Activated B cell treated with CpG ODN at 0.5 μM for 24 hours (primary cell): Measurements from ENCODE around the gene SEMA3C. TPM values are rescaled to one million over a fixed set of nuclear protein-coding genes. Genes with fewer than 3 reads are reported as not detected.

Experiments used
- ATAC-seq: fragments of 200-7000 bp; cut with Tn5 transposase; one replicate; pipeline ENCODE4 v1.10.0; 2021; ENCODE audit warnings: low read depth, mild to moderate bottlenecking, moderate library complexity
- CTCF ChIA-PET: fragments of 350-600 bp; sonication (Branson Sonifier 250); formaldehyde crosslinking; loops from one replicate; lab custom pipeline; 2021; ENCODE audit warnings: antibody characterized with exemption; lab: Charles Lee
- POLR2A ChIA-PET: fragments of 350-600 bp; sonication (Branson Sonifier 250); formaldehyde crosslinking; loops from one replicate; lab custom pipeline; 2021; ENCODE audit warnings: antibody characterized with exemption; lab: Charles Lee
- DNase-seq: peaks from one replicate; pipeline ENCODE4 v3.0.0; 2022
- H3K27ac Mint-ChIP-seq: one replicate; pipeline ENCODE4 v1.8.0; 2020; ENCODE audit warnings: mixed read lengths
- H3K27me3 Mint-ChIP-seq: one replicate; pipeline ENCODE4 v1.8.0; 2021; ENCODE audit warnings: mixed read lengths
- H3K36me3 Mint-ChIP-seq: one replicate; pipeline ENCODE4 v1.8.0; 2021; ENCODE audit warnings: low read depth, mixed read lengths
- H3K4me1 Mint-ChIP-seq: one replicate; pipeline ENCODE4 v1.8.0; 2021; ENCODE audit warnings: mixed read lengths
- H3K4me3 Mint-ChIP-seq: one replicate; pipeline ENCODE4 v1.8.0; 2020; ENCODE audit warnings: mild to moderate bottlenecking, mixed read lengths
- H3K9me3 Mint-ChIP-seq: one replicate; pipeline ENCODE4 v1.8.0; 2020; ENCODE audit warnings: mixed read lengths
- intact Hi-C: fragments of 100-400 bp; cut with micrococcal nuclease; formaldehyde crosslinking; loops from one replicate; pipeline ENCODE4 v1.15.1; 2024
- total RNA-seq: library from RNA; stranded (reverse); gene quantifications from 2 replicates; pipeline ENCODE4 v1.2.3, GENCODE V29; 2022
- TF ChIP-seq, protein P1 (sequence below): fragments of 200-600 bp; IDR thresholded peaks from one replicate; pipeline ENCODE4 v1.8.0; 2022; ENCODE audit warnings: antibody characterized with exemption, mild to moderate bottlenecking

SEMA3C gene
- total RNA-seq, 1 donor from 2014 or later: not detected

DNA sequence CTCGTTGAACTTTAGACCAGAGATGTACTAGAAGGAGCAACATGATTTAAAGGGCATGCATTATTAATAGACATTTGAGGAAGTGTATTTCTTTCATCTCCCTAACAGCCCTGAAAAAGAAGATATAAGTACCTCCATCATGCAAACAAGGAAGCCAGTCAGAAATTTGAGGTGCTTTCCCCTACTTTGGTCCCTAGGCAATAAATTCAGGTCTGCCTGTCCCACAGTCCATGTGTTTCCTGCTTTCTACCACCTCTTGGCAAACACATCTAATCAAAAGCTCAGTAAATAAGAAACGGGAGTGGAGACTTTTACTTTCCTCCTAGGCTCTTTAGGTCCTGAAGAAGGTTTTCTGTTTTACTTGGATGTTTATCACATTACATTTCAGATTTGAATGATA is 5.2 kb upstream of the SEMA3C start:
- TF ChIP-seq, protein P1, sequence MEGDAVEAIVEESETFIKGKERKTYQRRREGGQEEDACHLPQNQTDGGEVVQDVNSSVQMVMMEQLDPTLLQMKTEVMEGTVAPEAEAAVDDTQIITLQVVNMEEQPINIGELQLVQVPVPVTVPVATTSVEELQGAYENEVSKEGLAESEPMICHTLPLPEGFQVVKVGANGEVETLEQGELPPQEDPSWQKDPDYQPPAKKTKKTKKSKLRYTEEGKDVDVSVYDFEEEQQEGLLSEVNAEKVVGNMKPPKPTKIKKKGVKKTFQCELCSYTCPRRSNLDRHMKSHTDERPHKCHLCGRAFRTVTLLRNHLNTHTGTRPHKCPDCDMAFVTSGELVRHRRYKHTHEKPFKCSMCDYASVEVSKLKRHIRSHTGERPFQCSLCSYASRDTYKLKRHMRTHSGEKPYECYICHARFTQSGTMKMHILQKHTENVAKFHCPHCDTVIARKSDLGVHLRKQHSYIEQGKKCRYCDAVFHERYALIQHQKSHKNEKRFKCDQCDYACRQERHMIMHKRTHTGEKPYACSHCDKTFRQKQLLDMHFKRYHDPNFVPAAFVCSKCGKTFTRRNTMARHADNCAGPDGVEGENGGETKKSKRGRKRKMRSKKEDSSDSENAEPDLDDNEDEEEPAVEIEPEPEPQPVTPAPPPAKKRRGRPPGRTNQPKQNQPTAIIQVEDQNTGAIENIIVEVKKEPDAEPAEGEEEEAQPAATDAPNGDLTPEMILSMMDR: no peak
- Mint-ChIP-seq H3K4me1 (peaks cover 2% of the 10 kb centered on the region), H3K9me3 (no peaks in the 10 kb centered on the region), H3K4me3 (no peak overlapping the region), H3K27ac (no peak overlapping the region), H3K36me3 (no peaks in the 10 kb centered on the region), H3K27me3 (peaks cover 13% of the 10 kb centered on the region)
- ChIA-PET POLR2A (no interaction called here), CTCF (no interaction called here)
- DNase-seq (no peak), ATAC-seq (no peak)
- intact Hi-C loops: no loop called here

DNA sequence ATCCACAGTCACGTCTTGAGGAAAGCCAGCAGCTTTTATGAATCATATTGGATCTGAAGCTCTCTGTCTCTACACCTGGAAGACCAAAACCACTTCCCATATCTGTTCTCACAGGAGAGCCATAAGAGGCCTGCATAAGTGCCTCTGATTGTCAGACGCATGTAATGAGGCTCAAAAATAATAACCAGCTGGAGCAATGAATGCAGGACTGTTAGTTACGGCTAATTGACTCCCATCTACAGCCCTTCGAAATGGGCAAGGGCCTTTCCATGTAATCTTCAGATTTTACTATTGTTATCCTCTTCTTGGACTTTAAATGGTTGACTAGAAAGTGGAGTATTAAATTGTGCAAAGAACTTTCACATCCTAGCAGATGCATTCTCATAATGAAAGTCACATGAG is 4.4 kb upstream of the SEMA3C start:
- intact Hi-C loops: no loop called here
- Mint-ChIP-seq H3K27me3 (peaks cover 17% of the 10 kb centered on the region), H3K36me3 (no peaks in the 10 kb centered on the region), H3K27ac (no peak overlapping the region), H3K4me1 (peaks cover 4% of the 10 kb centered on the region), H3K4me3 (no peak overlapping the region), H3K9me3 (no peaks in the 10 kb centered on the region)
- ChIA-PET CTCF (no interaction called here), POLR2A (no interaction called here)
- TF ChIP-seq, protein P1: no peak
- DNase-seq (no peak), ATAC-seq (no peak)

DNA sequence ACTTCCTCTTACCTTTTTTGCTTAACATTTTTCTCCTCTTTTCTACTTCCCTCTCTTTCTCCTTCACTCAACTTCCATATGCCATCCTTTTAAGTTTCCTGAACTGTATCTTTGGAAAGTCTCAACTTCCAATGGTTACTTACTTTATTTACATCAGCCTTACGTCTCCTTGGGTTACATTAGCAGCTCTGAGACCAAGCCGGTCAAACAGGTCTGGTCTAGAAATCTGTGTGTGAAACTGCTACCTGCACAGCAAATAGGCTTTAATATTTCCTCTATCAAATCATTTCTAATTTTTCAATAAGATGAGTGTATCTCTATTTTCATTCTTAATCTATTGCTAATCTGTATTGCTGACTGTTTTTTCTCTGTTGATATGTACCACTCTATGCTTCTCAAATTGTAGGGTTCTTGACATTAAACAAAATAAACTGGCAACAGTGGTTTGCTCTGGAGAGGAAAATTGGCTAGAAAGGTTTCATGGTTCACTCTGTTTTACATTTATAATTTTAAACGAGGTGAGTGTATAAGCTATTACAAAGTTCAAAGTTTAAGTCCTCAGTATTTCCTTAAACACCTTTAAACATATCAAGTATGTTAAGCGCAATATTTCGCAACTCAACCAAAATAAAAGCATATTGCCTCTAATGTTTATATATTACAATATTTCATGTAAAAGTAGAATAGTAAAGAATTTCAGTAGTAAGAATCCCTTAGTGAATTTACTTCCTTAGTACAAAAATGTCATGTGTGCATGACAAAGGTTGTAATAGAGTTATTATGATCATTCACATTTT is 3.6 kb upstream of the SEMA3C start:
- no peaks in the 10 kb centered on the region for H3K9me3 Mint-ChIP-seq
- no peak overlapping the region for H3K27ac Mint-ChIP-seq
- POLR2A ChIA-PET: no interaction called here
- CTCF ChIA-PET: no interaction called here
- TF ChIP-seq, protein P1: no peak
- peaks cover 4% of the 10 kb centered on the region for H3K4me1 Mint-ChIP-seq
- H3K4me3 Mint-ChIP-seq: no peak overlapping the region
- intact Hi-C loops: no loop called here
- H3K27me3 Mint-ChIP-seq: peaks cover 21% of the 10 kb centered on the region
- no peak for ATAC-seq
- DNase-seq: no peak
- H3K36me3 Mint-ChIP-seq: no peaks in the 10 kb centered on the region

DNA sequence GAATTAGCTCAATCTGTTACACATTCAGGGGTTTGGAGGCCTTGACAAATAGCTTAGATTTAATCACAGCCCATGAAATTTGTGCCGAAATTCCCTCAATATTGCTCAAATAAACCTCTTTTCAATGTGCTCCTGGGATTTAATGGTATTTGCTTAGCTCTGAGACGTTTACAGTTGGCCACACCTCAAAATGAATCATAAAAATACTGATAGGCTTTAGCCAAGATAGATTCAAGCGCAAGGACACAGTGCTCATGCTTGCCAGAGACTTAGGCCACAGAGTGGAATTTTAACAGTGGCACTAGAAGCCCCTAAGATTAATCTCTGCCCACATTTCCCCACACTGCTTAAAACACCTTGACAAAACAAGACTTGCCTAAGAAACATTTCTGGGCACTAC is 2.3 kb upstream of the SEMA3C start:
- Mint-ChIP-seq H3K27ac (no peak overlapping the region), H3K4me3 (no peak overlapping the region), H3K9me3 (no peaks in the 10 kb centered on the region), H3K4me1 (peaks cover 4% of the 10 kb centered on the region), H3K36me3 (no peaks in the 10 kb centered on the region), H3K27me3 (peaks cover 21% of the 10 kb centered on the region)
- TF ChIP-seq, protein P1: no peak
- intact Hi-C loops: no loop called here
- no peak for DNase-seq
- ChIA-PET CTCF (no interaction called here), POLR2A (no interaction called here)
- ATAC-seq: no peak

DNA sequence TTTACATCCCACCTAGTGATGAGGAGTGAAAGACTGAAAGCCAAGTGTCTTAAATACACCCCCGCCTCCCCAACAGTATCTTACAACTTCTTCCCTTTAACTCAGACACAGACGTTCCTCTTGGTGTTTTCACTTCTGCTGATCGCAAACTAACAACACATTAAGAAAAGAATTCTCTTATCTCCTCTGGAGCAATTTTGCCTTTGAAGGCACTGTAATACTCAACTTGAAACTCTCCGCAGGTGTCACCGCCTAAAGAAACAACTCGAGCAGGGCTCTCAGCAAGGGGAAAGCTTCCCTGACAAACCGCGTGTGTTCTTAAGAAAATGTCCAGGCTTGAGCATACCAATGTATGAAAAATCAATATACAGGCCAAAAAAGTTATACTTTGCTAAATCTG is 452 bp downstream of the SEMA3C start:
- DNase-seq: no peak
- Mint-ChIP-seq H3K27ac (no peak overlapping the region), H3K36me3 (no peaks in the 10 kb centered on the region), H3K27me3 (peaks cover 21% of the 10 kb centered on the region), H3K4me1 (peaks cover 4% of the 10 kb centered on the region), H3K4me3 (no peak overlapping the region), H3K9me3 (no peaks in the 10 kb centered on the region)
- ChIA-PET CTCF (no interaction called here), POLR2A (no interaction called here)
- TF ChIP-seq, protein P1: no peak
- intact Hi-C loops: no loop called here
- ATAC-seq: no peak
